ENCODE results near the gene COA8.

The COA8 gene

GRCh38 chr14:103560691-103561090 lies 2.1 kb upstream of the COA8 start:
- in situ Hi-C loops (cut with HindIII; ENCODE audit: low pct_ligation_motif_present, low pct_unique_long_range_greater_than_20kb, low sequenced_read_pairs): no loop called here
- DNase-seq: no peak

- peak; percentile 54 for DNase-seq
- in situ Hi-C loops (cut with HindIII; ENCODE audit: low pct_ligation_motif_present, low pct_unique_long_range_greater_than_20kb, low sequenced_read_pairs): no loop called here
Measured at GRCh38 chr14:103561381-103562178, 1.2 kb upstream of the COA8 start.

GRCh38 chr14:103562179-103562428 lies 656 bp upstream of the COA8 start:
- in situ Hi-C loops (cut with HindIII; ENCODE audit: low pct_ligation_motif_present, low pct_unique_long_range_greater_than_20kb, low sequenced_read_pairs): no loop called here
- no peak for DNase-seq

- no peak for DNase-seq
- in situ Hi-C loops (cut with HindIII; ENCODE audit: low pct_ligation_motif_present, low pct_unique_long_range_greater_than_20kb, low sequenced_read_pairs): no loop called here
Measured at GRCh38 chr14:103563226-103563620, 463 bp downstream of the COA8 start.

- in situ Hi-C loops (cut with HindIII; ENCODE audit: low pct_ligation_motif_present, low pct_unique_long_range_greater_than_20kb, low sequenced_read_pairs): no loop called here
- DNase-seq: no peak
Measured at GRCh38 chr14:103563844-103564505, 1.2 kb downstream of the COA8 start.

GRCh38 chr14:103568952-103569351 lies 6.2 kb downstream of the COA8 start:
- in situ Hi-C loops (cut with HindIII; ENCODE audit: low pct_ligation_motif_present, low pct_unique_long_range_greater_than_20kb, low sequenced_read_pairs): no loop called here
- DNase-seq: no peak

- in situ Hi-C loops (cut with HindIII; ENCODE audit: low pct_ligation_motif_present, low pct_unique_long_range_greater_than_20kb, low sequenced_read_pairs): no loop called here
- DNase-seq: no peak
Measured at GRCh38 chr14:103569408-103569807, 6.6 kb downstream of the COA8 start.

GRCh38 chr14:103574104-103574503 lies 11.3 kb downstream of the COA8 start:
- no peak for DNase-seq
- in situ Hi-C loops (cut with HindIII; ENCODE audit: low pct_ligation_motif_present, low pct_unique_long_range_greater_than_20kb, low sequenced_read_pairs): no loop called here

- in situ Hi-C loops (cut with HindIII; ENCODE audit: low pct_ligation_motif_present, low pct_unique_long_range_greater_than_20kb, low sequenced_read_pairs): no loop called here
- DNase-seq: no peak
Measured at GRCh38 chr14:103574707-103575285, 12.0 kb downstream of the COA8 start.

- in situ Hi-C loops (cut with HindIII; ENCODE audit: low pct_ligation_motif_present, low pct_unique_long_range_greater_than_20kb, low sequenced_read_pairs): no loop called here
- DNase-seq: peak; percentile 81
Measured at GRCh38 chr14:103576371-103577024, 13.7 kb downstream of the COA8 start.

- DNase-seq: no peak
- in situ Hi-C loops (cut with HindIII; ENCODE audit: low pct_ligation_motif_present, low pct_unique_long_range_greater_than_20kb, low sequenced_read_pairs): no loop called here
Measured at GRCh38 chr14:103578401-103579075, 15.8 kb downstream of the COA8 start.

GRCh38 chr14:103581206-103581605 lies 18.4 kb downstream of the COA8 start:
- no peak for DNase-seq
- in situ Hi-C loops (cut with HindIII; ENCODE audit: low pct_ligation_motif_present, low pct_unique_long_range_greater_than_20kb, low sequenced_read_pairs): no loop called here

- no peak for DNase-seq
- in situ Hi-C loops (cut with HindIII; ENCODE audit: low pct_ligation_motif_present, low pct_unique_long_range_greater_than_20kb, low sequenced_read_pairs): no loop called here
Measured at GRCh38 chr14:103581954-103582703, 19.4 kb downstream of the COA8 start.

GRCh38 chr14:103584326-103584915 lies 21.7 kb downstream of the COA8 start:
- in situ Hi-C loops (cut with HindIII; ENCODE audit: low pct_ligation_motif_present, low pct_unique_long_range_greater_than_20kb, low sequenced_read_pairs): no loop called here
- no peak for DNase-seq

GRCh38 chr14:103593577-103593976 lies 30.8 kb downstream of the COA8 start:
- no peak for DNase-seq
- in situ Hi-C loops (cut with HindIII; ENCODE audit: low pct_ligation_motif_present, low pct_unique_long_range_greater_than_20kb, low sequenced_read_pairs): no loop called here

- in situ Hi-C loops (cut with HindIII; ENCODE audit: low pct_ligation_motif_present, low pct_unique_long_range_greater_than_20kb, low sequenced_read_pairs): no loop called here
- no peak for DNase-seq
Measured at GRCh38 chr14:103594265-103594664, 31.5 kb downstream of the COA8 start.

GRCh38 chr14:103597623-103598377 lies 35.0 kb downstream of the COA8 start:
- DNase-seq: peak; percentile 76
- in situ Hi-C loops (cut with HindIII; ENCODE audit: low pct_ligation_motif_present, low pct_unique_long_range_greater_than_20kb, low sequenced_read_pairs): no loop called here
